Astrocyte of the spinal cord (primary cell): Measurements from ENCODE around the gene KCNIP4.

Experiments used
- DNase-seq: peaks from one replicate; pipeline ENCODE4 v3.0.0; 2011; ENCODE audit warnings: low read depth, low spot score
- H3K4me3 ChIP-seq: 2 replicates; pipeline ENCODE4 v1.5.1; 2011; ENCODE audit warnings: low read depth, mild to moderate bottlenecking, low read length, moderate library complexity
- CTCF ChIP-seq: IDR thresholded peaks from 2 replicates; pipeline ENCODE4 v1.5.1; 2012; ENCODE audit warnings: low read depth, mild to moderate bottlenecking, low read length, inconsistent platforms
- in situ Hi-C: cut with HindIII; loops from 2 replicates; pipeline ENCODE4 v1.10.0; 2017; ENCODE audit warnings: low sequenced_read_pairs

KCNIP4 gene

GRCh38 chr4:20682853-20683252 is 1265.7 kb downstream of the KCNIP4 start:
- no peak for DNase-seq
- in situ Hi-C loops: no loop called here
- TF ChIP-seq CTCF: no peak
- no peak overlapping the region for H3K4me3 ChIP-seq

DNA sequence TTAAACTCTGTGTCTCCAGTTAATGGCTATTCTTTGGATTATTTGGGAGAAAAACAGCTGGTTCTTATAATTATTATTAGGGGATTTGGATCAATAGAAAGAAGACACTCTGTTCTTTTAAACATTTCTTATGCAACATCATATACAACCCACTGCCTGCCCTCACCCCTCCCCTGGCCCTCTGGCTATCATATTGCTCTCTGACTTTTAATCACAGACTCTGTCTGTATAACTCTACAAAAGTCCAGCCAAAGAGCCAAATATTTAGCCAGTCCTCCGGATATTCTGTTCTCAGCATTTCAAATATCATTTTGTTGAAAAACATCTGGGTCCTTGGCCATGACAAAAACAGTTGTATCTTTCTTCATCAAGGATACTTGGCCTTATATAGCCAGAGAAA is 1267.3 kb downstream of the KCNIP4 start:
- TF ChIP-seq CTCF: no peak
- in situ Hi-C loops: no loop called here
- DNase-seq: no peak
- H3K4me3 ChIP-seq: no peak overlapping the region

- in situ Hi-C loops: no loop called here
- DNase-seq: no peak
- H3K4me3 ChIP-seq: no peak overlapping the region
- TF ChIP-seq CTCF: no peak
Observed at GRCh38 chr4:20680736-20681135, 1267.8 kb downstream of the KCNIP4 start.

DNA sequence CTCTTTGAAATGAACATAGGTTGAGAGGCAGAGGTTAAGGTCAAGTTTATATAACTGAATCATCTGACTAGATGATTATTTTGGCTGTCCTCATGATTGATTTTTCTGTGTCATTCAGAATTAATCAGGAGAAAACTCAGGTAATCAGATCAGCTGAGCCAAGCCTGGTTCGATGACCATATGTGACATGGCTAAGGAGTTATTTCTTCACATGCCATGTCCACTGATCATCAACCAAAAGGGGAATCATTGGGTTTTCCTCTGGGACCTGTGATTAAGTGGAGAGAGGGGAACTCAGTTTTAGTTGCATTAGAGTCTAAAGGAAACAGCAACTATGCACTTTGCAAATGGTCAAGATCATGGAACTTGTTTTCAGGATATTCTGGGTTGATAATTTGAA is 1268.6 kb downstream of the KCNIP4 start:
- TF ChIP-seq CTCF: no peak
- no peak overlapping the region for H3K4me3 ChIP-seq
- in situ Hi-C loops: no loop called here
- DNase-seq: no peak
